Activated CD8-positive, alpha-beta memory T cell treated with anti-CD3 and anti-CD28 coated beads, Interleukin-2, amount 50 U/mL, for 24 hours (primary cell): ENCODE data around the gene C1orf226.
"Not testable (repeated sequence)": the region's sequence is repeated elsewhere in the genome, so short reads cannot be mapped to it uniquely, and the experiment has no call there.

Source experiments
- DNase-seq: peaks from one replicate; pipeline ENCODE4 v3.0.0-alpha.2; 2020; ENCODE audit errors: extremely low read depth

Gene C1orf226

DNA sequence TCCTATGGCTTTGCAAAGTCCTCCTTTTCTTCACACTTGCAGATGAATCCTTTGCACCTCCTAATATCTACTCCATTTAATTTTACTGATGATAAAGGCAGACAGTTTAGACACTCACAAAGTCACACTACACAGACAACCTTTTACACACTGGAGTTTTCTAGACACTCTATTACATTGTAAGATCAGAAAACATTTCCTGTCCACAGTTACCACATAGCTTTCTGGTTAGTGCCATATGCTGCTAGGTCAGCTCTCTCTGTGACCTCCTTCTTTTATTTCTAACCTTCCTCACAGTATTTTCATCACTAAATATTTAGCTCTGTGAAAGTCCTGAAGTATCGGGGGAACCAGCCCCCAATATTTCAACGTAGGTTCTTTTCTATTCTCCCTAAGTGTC is 25.3 kb downstream of the C1orf226 start:
- no peak for DNase-seq

DNA sequence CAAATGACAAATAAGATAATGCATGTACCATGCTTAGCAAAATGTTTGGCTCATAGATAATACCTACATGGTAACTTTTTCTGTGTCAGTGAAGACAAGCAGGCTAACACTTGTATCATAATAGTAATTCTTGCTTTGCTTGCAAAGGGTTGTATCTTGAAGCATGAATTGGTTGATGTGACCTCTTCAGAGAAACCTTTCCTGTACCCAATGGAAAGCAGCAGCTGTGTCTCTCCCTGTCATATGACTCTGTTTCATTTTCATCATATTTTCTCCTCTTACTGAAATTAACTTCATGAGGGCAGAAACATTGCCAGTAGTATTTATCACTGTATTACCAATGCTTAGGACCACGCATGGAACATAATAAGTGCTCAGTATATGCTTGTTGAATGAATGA is 26.0 kb downstream of the C1orf226 start:
- DNase-seq = no peak

DNA sequence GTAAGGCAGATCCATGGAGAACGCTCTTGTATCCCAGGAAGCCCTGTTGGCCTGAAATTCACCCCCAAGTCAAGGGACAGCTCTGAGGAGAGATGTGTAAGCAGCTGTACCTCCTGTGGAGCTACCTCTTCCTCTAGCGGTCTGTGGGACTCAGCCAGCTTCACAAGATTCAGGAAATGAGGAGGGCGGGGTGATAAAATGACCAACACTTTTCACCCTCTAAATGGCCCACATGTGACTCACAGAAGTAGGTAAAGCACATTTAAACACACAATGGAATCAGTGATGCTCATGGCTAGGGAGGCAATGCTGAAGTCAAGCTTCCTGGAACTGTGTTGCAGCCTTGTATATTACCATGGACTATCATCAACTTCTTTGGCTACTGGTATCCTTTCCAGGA is 30.5 kb downstream of the C1orf226 start, which contains the start of gene SH2D1B:
Gene SH2D1B, minus strand, starts transcription at position 135 of the 400 bp plus-strand sequence. Its CDS starts 120 bp downstream, at position 15.
- DNase-seq = no peak

DNA sequence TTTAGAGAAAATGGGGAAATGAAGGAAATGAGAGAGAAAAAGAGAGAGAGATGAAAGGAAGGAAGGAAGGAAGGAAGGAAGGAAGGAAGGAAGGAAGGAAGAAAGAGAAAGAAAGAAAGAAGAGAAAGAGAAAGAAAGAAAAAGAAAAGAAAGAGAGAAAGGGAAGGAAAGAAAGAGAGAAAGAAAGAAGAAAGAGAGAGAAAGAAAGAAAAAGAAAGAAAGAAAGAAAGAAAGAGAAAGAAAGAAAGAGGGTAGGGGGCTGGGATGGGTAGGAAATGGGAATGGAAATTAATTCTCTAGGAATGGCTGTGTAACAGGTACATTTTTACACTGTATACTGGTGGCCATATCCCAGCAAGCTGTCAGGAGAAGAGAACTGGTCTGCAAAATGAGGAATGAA is 34.7 kb downstream of the C1orf226 start:
- DNase-seq = no peak

DNA sequence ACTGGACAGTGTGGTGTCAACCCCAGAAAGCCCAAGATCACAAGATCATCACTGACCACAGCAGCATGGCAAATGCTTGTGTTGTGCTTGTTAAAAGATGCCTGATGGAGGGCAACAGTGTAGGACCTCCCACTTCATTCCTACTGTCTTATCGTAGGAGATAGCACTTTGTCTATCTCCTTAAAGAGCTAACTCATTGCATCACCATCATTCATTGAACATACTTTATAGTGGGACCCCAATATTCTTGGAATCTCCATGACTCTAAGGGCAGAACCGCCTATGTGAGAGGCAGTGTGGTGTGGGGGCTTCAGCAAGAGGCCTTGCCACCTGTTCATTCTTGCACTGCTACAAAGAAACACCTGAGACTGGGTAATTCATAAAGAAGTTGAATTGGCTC is 35.4 kb downstream of the C1orf226 start:
- no peak for DNase-seq

DNA sequence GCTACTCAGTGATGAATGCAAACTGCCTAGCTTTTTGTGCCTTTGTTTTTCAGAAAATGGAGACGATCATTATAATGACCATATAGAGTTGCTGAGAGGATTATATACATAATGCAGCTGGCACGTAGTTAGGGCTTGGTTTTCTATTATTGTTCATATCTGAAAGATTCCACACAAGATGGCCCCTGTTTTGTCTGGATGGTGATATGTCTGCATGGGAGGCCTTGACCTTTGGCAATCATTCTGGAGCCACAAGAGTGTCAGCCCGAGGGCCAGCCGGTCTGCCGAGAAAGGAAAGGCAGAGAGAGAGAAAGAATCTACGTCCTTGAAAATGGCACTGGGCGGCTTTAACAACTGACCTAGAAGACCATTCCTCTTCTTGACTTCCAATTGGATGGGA is 36.1 kb downstream of the C1orf226 start:
- no peak for DNase-seq

DNA sequence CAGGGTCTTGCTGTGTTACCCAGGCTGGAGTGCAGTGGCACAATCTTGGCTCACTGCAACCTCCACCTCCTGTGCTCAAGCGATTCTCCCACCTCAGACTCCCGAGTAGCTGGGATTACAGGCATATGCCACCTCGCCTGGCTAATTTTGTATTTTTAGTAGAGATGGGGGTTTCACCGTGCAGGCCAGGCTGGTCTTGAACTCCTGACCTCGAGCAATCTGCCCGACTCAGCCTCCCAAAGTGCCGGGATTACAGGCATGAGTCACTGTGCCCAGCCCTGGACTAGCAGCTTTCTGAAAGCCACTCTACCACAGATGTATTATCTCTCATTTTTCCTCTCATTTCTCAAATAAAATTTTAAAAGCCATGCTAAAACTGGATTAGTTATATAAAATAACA is 37.1 kb downstream of the C1orf226 start:
- DNase-seq = not testable (repeated sequence)

DNA sequence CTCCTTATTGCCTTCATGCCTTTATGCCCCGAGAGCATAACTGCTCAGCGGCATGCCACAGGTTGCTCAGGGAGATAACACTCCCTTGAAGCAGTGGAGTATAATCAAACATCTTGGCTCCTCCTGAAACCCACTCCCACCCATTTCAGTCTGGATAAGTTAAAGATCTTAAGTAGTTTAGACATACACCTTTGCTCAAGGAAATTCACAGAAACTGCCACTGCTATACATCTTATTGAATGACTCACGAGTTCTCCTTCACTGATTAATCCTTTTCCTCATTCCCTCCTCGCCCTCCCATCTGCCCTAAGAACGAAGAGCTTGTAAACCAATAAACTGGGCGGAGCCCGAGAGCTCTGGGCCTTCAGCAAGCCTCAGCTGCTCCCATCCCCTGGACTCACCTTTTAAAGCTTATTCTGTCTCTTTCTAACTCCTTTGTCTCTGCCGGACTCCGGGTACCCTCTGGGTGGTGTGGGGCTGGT is 38.0 kb downstream of the C1orf226 start:
- DNase-seq = not testable (repeated sequence)

DNA sequence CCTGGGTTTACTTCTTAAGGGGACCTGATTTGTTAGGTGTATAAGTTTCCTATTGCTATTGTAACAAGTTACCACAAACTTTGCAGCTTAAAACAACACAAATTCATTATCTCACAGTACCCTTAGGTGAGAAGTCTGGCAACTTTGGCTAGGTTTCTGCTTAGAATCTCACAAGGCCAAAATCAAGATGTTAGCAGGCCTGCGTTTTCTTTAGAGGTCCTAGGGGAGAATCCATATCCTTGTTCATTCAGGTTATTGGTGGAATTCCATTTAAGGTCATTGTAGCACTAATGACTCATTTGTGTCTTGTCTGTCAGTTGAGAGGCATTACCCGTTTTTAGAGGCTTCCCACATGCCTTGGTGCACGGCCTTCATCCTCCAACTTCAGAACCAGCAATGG is 38.6 kb downstream of the C1orf226 start:
- no peak for DNase-seq

DNA sequence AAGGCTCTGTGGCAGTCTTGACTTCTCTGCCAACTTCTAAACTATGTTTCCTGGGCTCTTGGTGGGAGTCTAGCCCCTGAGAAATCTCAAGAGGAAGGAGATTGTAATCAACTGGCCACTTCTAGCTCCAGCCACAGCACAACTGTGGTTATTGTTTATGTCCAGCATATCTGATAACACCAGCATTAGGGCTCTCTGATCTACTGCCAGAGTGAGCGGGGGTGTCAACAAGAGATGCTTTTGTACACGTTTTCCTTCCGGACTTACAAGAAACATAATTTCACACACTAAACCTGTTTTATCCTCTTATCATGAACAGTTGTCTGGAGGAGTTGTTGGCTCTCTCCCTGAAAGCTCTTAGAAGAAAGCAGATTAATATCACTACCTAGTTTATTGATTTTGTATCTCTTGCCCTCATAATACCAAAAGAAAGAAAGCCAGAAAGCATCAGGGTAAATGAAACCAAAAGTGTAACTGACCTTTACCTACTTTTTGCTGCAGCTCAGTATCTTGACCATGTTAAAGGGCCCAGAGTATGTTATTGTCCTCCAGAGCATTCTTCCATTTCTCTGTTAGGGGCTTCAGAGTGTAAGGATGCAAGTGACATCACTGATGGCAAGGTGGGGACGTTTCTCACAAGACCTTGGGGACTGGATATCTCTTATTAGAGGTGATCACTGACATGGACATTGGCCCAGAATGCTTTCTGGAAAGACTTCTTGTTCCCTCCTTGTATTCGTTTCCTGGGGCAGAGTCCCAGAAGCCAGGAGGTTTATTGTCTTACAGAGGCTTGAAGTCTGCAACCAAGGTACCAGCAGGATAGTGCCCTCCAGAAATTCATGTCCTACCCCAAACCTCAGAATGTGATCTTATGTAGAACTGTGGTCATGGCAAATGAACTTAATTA is 40.0 kb downstream of the C1orf226 start:
- DNase-seq = no peak

DNA sequence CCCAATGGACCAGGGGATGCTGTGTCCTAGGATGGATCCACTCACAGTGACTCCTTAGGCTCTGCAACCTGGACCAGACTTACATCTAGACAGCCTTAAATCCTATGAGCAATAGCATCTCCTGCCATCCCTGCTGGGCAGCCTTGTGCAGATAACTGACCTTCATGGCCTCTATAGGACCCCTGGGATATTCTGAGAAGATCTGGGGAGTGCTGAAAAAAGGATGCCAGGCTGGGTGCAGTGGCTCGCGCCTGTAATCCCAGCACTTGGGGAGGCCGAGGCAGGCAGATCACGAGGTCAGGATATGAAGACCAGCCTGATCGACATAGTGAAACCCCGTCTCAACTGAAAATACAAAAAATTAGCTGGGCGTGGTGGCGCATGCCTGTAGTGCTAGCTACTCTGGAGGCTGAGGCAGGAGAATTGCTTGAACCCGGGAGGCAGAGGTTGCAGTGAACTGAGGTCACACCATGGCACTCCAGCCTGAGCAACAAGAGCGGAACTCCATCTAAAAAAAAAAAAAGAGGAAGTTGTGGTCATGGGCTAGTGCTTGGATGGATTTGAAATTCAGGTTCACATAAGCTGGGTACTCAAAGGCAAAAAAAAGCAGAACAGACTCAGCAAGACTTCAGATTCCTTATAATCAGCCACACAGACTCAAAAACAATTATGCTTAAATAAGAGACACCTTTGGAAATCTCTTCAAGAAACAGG is 41.3 kb downstream of the C1orf226 start:
- no peak for DNase-seq

DNA sequence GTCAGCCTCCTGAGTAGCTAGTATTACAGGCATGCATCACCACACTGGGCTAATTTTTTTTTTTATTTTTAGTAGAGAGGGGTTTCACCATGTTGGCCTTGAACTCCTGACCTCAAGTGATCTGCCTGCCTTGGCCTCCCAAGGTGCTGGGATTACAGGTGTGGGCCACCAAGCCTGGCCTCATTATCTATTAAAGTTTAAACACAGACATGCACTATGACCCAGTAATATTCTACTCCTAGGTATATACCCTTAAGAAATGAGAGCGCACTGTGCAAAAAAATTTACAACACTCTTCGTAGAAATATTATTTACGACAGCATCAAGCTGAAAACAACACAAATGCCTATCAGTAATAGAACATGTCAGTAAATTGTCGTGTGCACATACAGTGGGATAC is 49.1 kb downstream of the C1orf226 start:
- no peak for DNase-seq

DNA sequence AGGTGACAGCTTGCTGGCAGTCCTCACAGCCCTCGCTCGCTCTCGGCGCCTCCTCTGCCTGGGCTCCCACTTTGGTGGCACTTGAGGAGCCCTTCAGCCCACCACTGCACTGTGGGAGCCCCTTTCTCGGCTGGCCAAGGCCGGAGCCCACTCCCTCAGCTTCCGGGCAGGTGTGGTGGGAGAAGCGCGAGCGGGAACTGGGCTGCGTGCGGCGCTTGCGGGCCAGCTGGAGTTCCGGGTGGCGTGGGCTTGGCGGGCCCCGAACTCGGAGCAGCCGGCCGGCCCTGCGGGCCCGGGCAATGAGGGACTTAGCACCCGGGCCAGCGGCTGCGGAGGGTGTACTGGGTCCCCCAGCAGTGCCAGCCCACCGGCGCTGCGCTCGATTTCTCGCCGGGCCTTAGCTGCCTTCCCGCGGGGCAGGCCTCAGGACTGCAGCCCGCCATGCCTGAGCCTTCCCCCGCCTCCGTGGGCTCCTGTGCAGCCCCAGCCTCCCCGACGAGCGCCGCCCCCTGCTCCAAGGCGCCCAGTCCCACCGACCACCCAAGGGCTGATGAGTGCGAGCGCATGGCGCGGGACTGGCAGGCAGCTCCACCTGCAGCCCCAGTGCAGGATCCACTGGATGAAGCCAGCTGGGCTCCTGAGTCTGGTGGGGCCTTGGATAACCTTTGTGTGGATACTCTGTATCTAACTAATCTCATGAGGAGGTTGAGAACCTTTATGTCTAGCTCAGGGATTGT is 51.6 kb downstream of the C1orf226 start:
- DNase-seq = not testable (repeated sequence)
